MM.1S (cell line): ENCODE results near the gene COX7A1.

Experiments used
- CTCF ChIP-seq: fragments of 300-600 bp; sonication (generic); IDR thresholded peaks from 2 replicates; pipeline ENCODE4 v1.5.1; 2016; ENCODE audit warnings: antibody characterized with exemption, low read length, mixed read lengths
- EZH2 ChIP-seq: fragments of 300-600 bp; sonication (generic); optimal IDR thresholded peaks from 2 replicates; pipeline ENCODE3; 2017; ENCODE audit warnings: low read depth, mild to moderate bottlenecking, antibody characterized with exemption, low read length, mixed read lengths
- EZH2phosphoT487 ChIP-seq: fragments of 300-600 bp; sonication (generic); IDR thresholded peaks from 2 replicates; pipeline ENCODE4 v1.6.1; 2018; ENCODE audit warnings: antibody characterized with exemption, low read length

DNA sequence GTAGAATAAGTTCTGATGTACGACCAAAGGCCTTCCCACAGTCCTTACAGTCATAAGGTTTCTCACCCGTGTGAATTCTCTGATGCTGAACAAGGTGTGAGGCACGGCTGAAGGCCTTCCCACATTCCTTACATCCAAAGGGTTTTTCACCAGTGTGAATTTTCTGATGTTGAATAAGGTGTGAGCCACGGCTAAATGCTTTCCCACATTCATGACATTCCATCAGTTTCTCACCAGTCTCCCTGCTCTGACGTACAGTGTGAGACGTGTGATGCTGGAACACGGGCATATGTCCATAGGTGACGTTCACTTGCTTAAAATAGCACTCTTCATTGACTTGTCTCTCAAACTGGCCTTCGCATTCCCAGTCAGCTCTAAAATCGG is 31.0 kb upstream of the COX7A1 start:
- TF ChIP-seq CTCF (no peak), EZH2 (no peak), EZH2phosphoT487 (no peak)
